GM21529 (cell line): ENCODE data around the gene ITCH.
A peak's percentile ranks its signal among the peaks of the same experiment; 100 is the strongest.
"Not testable (repeated sequence)": the region's sequence is repeated elsewhere in the genome, so short reads cannot be mapped to it uniquely, and the experiment has no call there.

Experiments used
- ATAC-seq: cut with Tn5 transposase; IDR thresholded peaks from one replicate; pipeline ENCODE4 v1.9.1; 2021; ENCODE audit not compliant: unreplicated experiment

Gene ITCH

GRCh38 chr20:34377072-34377847, 14.2 kb downstream of the ITCH start:
- peak; percentile 89 for ATAC-seq

- ATAC-seq, result no peak
These were observed 19.1 kb downstream of the ITCH start for GRCh38 chr20:34382174-34382573.

- ATAC-seq, result not testable (repeated sequence)
These were observed 19.9 kb downstream of the ITCH start for GRCh38 chr20:34382877-34383455.

- ATAC-seq, result no peak
These were observed 22.4 kb downstream of the ITCH start for GRCh38 chr20:34385464-34385863.

GRCh38 chr20:34388000-34388399, 24.9 kb downstream of the ITCH start:
- no peak for ATAC-seq

- no peak for ATAC-seq
These were observed 25.6 kb downstream of the ITCH start for GRCh38 chr20:34388678-34389077.

- no peak for ATAC-seq
These were observed 26.3 kb downstream of the ITCH start for GRCh38 chr20:34389206-34389953.

- ATAC-seq, result no peak
These were observed 27.0 kb downstream of the ITCH start for GRCh38 chr20:34389954-34390555.

- ATAC-seq, result no peak
These were observed 33.3 kb downstream of the ITCH start for GRCh38 chr20:34396408-34396807.

- ATAC-seq, result no peak
These were observed 34.0 kb downstream of the ITCH start for GRCh38 chr20:34397096-34397495.

GRCh38 chr20:34400776-34401175, 37.7 kb downstream of the ITCH start:
- not testable (repeated sequence) for ATAC-seq

GRCh38 chr20:34401741-34402455, 38.8 kb downstream of the ITCH start:
- no peak for ATAC-seq

- no peak for ATAC-seq
These were observed 39.4 kb downstream of the ITCH start for GRCh38 chr20:34402461-34402860.

- no peak for ATAC-seq
These were observed 40.2 kb downstream of the ITCH start for GRCh38 chr20:34403063-34403827.

- peak; percentile 55 for ATAC-seq
These were observed 40.8 kb downstream of the ITCH start for GRCh38 chr20:34403908-34404307.

GRCh38 chr20:34404803-34405202, 41.7 kb downstream of the ITCH start:
- no peak for ATAC-seq

- ATAC-seq, result peak; percentile 47
These were observed 42.2 kb downstream of the ITCH start for GRCh38 chr20:34405247-34405651.

GRCh38 chr20:34405942-34406341, 42.9 kb downstream of the ITCH start:
- not testable (repeated sequence) for ATAC-seq

- no peak for ATAC-seq
These were observed 44.9 kb downstream of the ITCH start for GRCh38 chr20:34407962-34408474.

- no peak for ATAC-seq
These were observed 47.3 kb downstream of the ITCH start for GRCh38 chr20:34410336-34410735.
